Suprapubic skin (tissue), 3 donors: ENCODE measurements around the gene UQCR11.

Experiments used
- POLR2A ChIP-seq, 2 donors: fragments of 450-650 bp; IDR thresholded peaks; one replicate each; pipeline ENCODE4 v1.6.1; 2017; ENCODE audit warnings: antibody characterized with exemption in 2 of 2, mild to moderate bottlenecking in 2 of 2, moderate library complexity in 2 of 2
- TF ChIP-seq, protein P1 (sequence below), 2 donors: fragments of 200-600 bp in 1 of 2; fragments of 450-650 bp in 1 of 2; sonication (generic) in 1 of 2; IDR thresholded peaks; one replicate each; pipeline ENCODE4 v1.5.1; 2016 to 2019; ENCODE audit warnings: antibody characterized with exemption in 2 of 2, mild to moderate bottlenecking in 1 of 2, moderate library complexity in 1 of 2

DNA sequence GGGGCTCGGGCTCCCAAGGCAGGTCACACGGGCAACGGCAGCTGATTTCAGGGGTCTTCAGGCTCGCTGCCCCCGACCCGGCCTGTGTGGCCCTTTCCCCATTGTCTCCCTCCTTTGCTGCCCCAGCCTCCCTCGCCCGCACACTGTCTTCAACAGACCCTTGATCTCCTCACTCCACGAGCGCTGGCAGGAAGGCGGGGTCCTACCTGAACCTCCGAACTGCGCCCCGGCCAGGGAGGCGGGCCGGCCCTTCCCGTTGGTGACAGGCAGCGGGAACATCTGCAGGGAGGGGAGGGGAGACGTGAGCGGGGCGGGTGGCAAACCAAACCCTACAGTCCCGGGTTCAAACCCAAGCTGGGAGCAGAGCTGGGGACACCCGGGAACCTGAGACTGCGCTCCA, 40.9 kb upstream of the UQCR11 start:
- TF ChIP-seq POLR2A (IDR thresholded peaks at IDR 0.05), result no peak
- TF ChIP-seq, protein P1, sequence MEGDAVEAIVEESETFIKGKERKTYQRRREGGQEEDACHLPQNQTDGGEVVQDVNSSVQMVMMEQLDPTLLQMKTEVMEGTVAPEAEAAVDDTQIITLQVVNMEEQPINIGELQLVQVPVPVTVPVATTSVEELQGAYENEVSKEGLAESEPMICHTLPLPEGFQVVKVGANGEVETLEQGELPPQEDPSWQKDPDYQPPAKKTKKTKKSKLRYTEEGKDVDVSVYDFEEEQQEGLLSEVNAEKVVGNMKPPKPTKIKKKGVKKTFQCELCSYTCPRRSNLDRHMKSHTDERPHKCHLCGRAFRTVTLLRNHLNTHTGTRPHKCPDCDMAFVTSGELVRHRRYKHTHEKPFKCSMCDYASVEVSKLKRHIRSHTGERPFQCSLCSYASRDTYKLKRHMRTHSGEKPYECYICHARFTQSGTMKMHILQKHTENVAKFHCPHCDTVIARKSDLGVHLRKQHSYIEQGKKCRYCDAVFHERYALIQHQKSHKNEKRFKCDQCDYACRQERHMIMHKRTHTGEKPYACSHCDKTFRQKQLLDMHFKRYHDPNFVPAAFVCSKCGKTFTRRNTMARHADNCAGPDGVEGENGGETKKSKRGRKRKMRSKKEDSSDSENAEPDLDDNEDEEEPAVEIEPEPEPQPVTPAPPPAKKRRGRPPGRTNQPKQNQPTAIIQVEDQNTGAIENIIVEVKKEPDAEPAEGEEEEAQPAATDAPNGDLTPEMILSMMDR (IDR thresholded peaks at IDR 0.05), result no peak
